Psoas muscle (tissue), 8 donors: ENCODE data around the gene SLC1A1. TPM values are rescaled to one million over a fixed set of nuclear protein-coding genes. Genes with fewer than 3 reads are reported as not detected.

ENCODE experiments used
- ATAC-seq, 4 donors: fragments of 200-7000 bp; cut with Tn5 transposase; one replicate each; pipeline ENCODE4 v1.9.1; 2020; ENCODE audit warnings: moderate library complexity in 3 of 4, mild to moderate bottlenecking in 2 of 4
- DNase-seq, 2 donors: peaks; one replicate each; pipeline ENCODE4 v3.0.0-alpha.2; 2020
- H3K27ac ChIP-seq: fragments of 200-600 bp; one replicate; pipeline ENCODE4 v1.8.0; 2022
- H3K27me3 ChIP-seq, 3 donors: fragments of 200-600 bp in 1 of 3; one replicate each; pipeline versions ENCODE4 v1.6.1 to v1.8.0; 2013 to 2022; ENCODE audit warnings: low read length in 2 of 3, mild to moderate bottlenecking in 2 of 3, moderate library complexity in 1 of 3; ENCODE audit not compliant: insufficient read depth in 3 of 3
- H3K36me3 ChIP-seq, 2 donors: fragments of 200-600 bp in 1 of 2; one replicate each; pipeline versions ENCODE4 v1.6.1 to v1.8.0; 2013 to 2022; ENCODE audit warnings: low read depth in 1 of 2, mild to moderate bottlenecking in 1 of 2, moderate library complexity in 1 of 2; ENCODE audit not compliant: insufficient read depth in 1 of 2
- H3K4me1 ChIP-seq: fragments of 200-600 bp; one replicate; pipeline ENCODE4 v1.8.0; 2022
- H3K4me3 ChIP-seq: fragments of 200-600 bp; one replicate; pipeline ENCODE4 v1.8.0; 2022; ENCODE audit warnings: mild to moderate bottlenecking
- H3K9me3 ChIP-seq: fragments of 200-600 bp; one replicate; pipeline ENCODE4 v1.8.0; 2022
- CTCF ChIP-seq: fragments of 200-600 bp; IDR thresholded peaks from one replicate; pipeline ENCODE4 v1.8.0; 2022; ENCODE audit warnings: antibody characterized with exemption
- WGBS, 3 donors: extraction: QIAGEN DNeasy Blood & Tissue Kit; methylation state at CpG; one replicate each; pipeline versions ENCODE4 v1.1.6 to v1.1.7; 2013; 5-methylcytosine and 5-hydroxymethylcytosine counted together
- intact Hi-C, 2 donors: fragments of 100-400 bp; cut with DNase I; formaldehyde crosslinking; loops; one replicate each; pipeline versions ENCODE4 v1.11.0 to v1.14.2; 2022
- polyA plus RNA-seq, 3 donors: library from polyadenylated mRNA; stranded (reverse); fragments of 200-250 nt; gene quantifications; one replicate each; pipeline ENCODE4 v1.2.3, GENCODE V29; 2013
- total RNA-seq, 4 donors: library from RNA; stranded (reverse); fragmentation: NEBNext Ultra II Directional in 2 of 4; extraction: Animal tissue kit (Norgen Biotek cat#: 25700) in 2 of 4; gene quantifications; one replicate each; pipeline versions ENCODE4 v1.2.1 to v1.2.4, GENCODE V29; 2021 to 2023
- donor health status: healthy with polysubstance abuse.
- donor health status: DM: no; HTN: no; CAD: no; lungs with moderate emphysema.
- donor health status: Bipolar disorder and iron deficiency.
- donor health status: healthy.
- donor health status: DM: yes; HTN: yes; CAD: no.
- donor health status: DM: no; HTN: no; CAD: no.
- donor health status: DM: no; HTN: no; CAD: no.
- donor health status: DM: yes; HTN: yes; CAD: no.

SLC1A1 gene
- total and polyA plus RNA-seq, 7 donors: 0.43 to 1.3 (median 1.0) TPM

GRCh38 chr9:4590430-4591122, 100.3 kb downstream of the SLC1A1 start:
- no peaks in the 10 kb centered on the region for H3K36me3 ChIP-seq
- no peak overlapping the region for H3K27ac ChIP-seq
- no peak overlapping the region for H3K4me3 ChIP-seq
- no peak for DNase-seq
- intact Hi-C loops: no loop called here
- ATAC-seq: no peak
- H3K4me1 ChIP-seq: no peaks in the 10 kb centered on the region
- no peaks in the 10 kb centered on the region for H3K9me3 ChIP-seq
- 79 to 85% (median 84%) methylated on average over 8 of the region's 8 CpGs for WGBS, 3 donors
- H3K27me3 ChIP-seq: no peaks in the 10 kb centered on the region
- no peak for TF ChIP-seq CTCF

- intact Hi-C loops: no loop called here
- Histone ChIP-seq H3K4me1 (no peaks in the 10 kb centered on the region), H3K27ac (no peak overlapping the region), H3K9me3 (no peaks in the 10 kb centered on the region), H3K4me3 (no peak overlapping the region), H3K36me3 (no peaks in the 10 kb centered on the region), H3K27me3 (no peaks in the 10 kb centered on the region)
- TF ChIP-seq CTCF: no peak
- 43 to 46% (median 46%) methylated on average over 4 of the region's 4 CpGs for WGBS, 3 donors
- no peak for DNase-seq
- ATAC-seq: no peak
Measured at GRCh38 chr9:4591123-4591500, 100.8 kb downstream of the SLC1A1 start.

- H3K36me3 ChIP-seq: no peaks in the 10 kb centered on the region
- no peaks in the 10 kb centered on the region for H3K9me3 ChIP-seq
- no peaks in the 10 kb centered on the region for H3K4me1 ChIP-seq
- H3K27me3 ChIP-seq: no peaks in the 10 kb centered on the region
- TF ChIP-seq CTCF: no peak
- ATAC-seq (no peak), DNase-seq (no peak)
- intact Hi-C loops: no loop called here
- no peak overlapping the region for H3K27ac ChIP-seq
- no peak overlapping the region for H3K4me3 ChIP-seq
- WGBS, 3 donors: 77 to 83% (median 82%) methylated on average over 3 of the region's 3 CpGs
Measured at GRCh38 chr9:4592295-4592694, 102.0 kb downstream of the SLC1A1 start.

- ATAC-seq (no peak), DNase-seq (no peak)
- H3K4me3 ChIP-seq: no peak overlapping the region
- no peak for TF ChIP-seq CTCF
- 60 to 69% (median 67%) methylated on average over 1 of the region's 1 CpG for WGBS, 3 donors
- no peak overlapping the region for H3K27ac ChIP-seq
- H3K36me3 ChIP-seq: no peaks in the 10 kb centered on the region
- intact Hi-C loops: no loop called here
- no peaks in the 10 kb centered on the region for H3K4me1 ChIP-seq
- no peaks in the 10 kb centered on the region for H3K9me3 ChIP-seq
- no peaks in the 10 kb centered on the region for H3K27me3 ChIP-seq
Measured at GRCh38 chr9:4592886-4593285, 102.6 kb downstream of the SLC1A1 start.

- no peaks in the 10 kb centered on the region for H3K9me3 ChIP-seq
- WGBS, 3 donors: 78 to 85% (median 79%) methylated on average over 4 of the region's 4 CpGs
- H3K36me3 ChIP-seq: no peaks in the 10 kb centered on the region
- DNase-seq (no peak), ATAC-seq (no peak)
- H3K4me3 ChIP-seq: no peak overlapping the region
- TF ChIP-seq CTCF: no peak
- no peak overlapping the region for H3K27ac ChIP-seq
- intact Hi-C loops: no loop called here
- H3K4me1 ChIP-seq: no peaks in the 10 kb centered on the region
- no peaks in the 10 kb centered on the region for H3K27me3 ChIP-seq
Measured at GRCh38 chr9:4594545-4594944, 104.3 kb downstream of the SLC1A1 start.
